ENCODE measurements around the gene NFIL3.

NFIL3 gene

DNA sequence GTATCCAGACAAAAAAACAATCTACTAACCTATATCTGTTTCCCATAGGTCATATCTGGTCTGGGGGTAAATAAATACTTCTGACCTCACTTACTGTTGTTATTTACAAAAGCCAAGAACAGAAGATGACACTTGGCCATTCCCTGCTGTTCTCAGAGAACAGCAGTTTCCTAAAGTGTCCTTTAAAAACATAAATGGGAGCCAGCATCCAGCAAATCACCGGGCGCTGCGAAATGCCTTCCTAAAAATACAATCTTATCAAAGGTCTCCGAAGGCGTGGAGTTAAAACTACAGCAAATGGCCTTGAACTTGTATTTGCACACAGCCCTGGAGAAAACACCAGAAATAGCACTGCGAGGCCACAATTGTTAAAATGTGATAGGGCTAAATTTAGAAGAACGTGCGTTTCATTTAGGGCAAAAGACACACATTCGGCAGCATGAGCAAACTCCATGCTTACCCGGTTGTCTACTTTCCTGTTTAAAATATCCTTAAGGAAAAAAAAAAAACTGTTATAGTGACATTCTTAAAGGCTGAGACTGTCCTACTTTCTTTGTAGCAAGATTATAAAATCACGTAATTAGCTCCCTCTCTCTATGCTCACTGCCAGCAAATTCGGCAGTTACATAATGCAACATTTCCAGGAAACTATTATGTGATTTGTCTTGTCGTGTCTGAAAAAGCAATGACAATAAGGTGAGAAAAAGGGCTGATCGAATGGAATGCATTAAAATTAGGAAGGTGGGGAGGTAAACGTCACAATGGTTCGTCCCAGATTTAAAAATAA, 1.5 kb downstream of the NFIL3 start:
- DNase-seq, result no peak

DNA sequence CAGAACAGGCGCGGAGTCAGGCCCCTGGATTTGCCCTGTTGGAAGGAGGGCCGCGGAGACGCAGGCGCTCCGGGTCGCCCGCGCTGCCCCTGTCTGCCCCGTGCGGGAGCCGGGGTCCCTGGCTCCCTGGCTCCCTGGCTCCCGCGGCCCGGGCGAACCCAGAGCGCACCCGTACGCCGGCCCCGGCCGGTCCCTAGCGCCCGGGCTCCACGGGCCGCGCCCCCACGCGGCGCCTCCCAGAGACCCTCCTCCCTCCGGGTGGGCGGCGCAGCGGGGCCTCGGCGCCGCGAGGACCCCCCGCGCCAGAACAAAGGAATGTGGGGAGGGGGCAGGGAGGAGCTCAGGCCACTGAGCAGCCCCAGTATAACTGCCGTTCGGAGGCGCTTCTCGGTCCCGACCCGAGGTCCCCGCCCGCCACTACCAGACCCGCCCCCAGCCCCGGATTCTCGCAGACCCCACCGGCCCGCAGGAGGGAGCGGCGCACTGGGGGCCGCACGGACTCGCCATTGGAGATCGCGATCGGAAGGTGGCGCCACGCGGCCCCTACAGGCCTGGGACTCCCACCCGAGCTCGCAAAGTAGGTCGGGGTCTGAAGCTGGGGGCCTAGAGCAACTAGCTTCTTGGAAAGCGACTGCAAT, 2.4 kb downstream of the NFIL3 start:
- DNase-seq, result no peak

DNA sequence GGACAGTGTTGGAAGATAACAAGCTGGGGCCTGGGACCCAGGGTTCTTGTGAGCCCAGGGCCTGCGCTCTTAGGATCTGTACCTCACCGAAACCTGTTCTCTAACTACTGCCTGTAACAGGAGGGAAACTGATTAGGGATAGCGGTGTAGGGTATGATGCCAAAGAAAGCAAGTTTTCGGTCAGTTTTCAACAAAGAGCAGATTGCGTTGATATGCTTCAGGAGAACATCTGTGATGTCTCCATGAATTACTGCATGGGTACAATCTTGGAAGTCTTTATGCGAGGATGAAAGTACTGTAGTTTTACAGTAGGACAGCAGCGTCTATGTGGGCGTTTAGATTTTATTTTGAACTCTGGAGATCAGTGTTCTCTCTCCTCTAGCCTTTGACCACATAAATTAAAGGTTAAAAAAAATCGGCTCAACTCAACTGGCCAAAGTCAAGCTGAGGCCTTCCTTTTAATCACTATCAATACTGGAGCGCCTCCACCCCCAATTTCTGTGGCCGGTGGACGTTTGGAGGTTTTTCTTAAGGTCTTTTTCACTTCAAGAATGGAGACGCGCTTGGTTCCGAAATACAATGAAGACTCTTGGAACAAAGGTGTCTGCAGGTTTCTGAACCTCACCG, 3.0 kb downstream of the NFIL3 start:
- no peak for DNase-seq

DNA sequence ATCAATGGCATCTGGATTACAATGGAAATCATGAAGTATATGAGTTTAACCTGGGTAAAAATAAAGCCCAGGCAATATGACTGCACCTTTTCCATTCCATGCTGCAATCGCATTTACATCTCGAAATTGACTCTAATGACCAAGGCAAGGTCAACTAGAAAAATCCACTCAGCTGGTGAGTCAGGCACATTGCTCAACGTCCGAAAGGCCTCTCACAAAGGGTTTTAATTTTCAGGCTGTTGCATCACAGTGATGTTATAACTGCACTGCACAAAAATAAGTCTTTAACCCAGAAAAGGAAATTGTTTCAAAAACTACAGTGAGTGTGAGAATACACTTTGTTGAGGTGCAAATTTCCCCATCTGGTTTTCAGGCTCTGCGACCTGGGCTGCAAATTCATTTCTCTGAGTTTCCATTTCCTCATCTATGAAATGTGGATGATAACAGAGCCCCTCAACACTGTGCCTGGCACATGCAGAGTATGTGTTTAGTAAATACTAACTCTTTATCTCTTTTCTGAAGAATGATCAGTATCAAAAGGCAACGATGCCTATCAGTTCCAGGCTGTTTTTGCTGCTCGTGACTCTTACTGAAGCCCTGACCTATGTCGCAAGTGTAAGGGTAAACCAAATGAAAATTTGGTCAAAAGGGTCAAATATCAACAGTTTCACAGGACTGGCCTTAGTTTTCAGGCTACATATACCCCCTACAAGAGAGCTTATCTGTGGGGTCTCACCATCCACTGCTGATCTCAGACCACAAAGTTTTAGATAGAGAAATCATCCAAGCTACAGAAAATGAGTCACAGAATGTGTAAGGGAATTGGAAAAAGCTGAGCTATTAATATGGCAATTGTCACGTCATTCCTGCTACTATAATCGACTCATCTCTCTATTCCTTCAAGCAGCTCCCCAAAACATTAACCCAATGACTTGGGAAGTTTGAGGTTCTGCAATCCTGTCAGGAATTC, 4.1 kb downstream of the NFIL3 start:
- DNase-seq, result no peak

DNA sequence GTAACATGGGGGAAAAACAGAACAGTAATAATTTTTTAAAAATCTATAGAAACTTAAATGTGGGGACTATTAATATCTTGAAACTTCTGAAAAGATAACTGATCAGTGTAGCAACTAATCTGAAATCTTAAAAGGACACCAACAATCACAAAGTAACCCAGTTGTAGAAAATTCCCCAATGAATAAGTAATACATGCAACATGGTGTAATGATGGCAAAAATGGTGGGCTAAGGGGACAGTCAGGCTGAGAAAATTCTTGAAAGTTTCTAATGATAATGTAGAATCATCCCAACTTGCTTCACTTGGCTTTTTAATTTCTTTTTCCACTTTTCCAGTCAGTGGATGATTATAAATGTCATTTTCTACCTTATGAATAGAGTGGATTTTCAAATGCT, 5.4 kb downstream of the NFIL3 start:
- no peak for DNase-seq

DNA sequence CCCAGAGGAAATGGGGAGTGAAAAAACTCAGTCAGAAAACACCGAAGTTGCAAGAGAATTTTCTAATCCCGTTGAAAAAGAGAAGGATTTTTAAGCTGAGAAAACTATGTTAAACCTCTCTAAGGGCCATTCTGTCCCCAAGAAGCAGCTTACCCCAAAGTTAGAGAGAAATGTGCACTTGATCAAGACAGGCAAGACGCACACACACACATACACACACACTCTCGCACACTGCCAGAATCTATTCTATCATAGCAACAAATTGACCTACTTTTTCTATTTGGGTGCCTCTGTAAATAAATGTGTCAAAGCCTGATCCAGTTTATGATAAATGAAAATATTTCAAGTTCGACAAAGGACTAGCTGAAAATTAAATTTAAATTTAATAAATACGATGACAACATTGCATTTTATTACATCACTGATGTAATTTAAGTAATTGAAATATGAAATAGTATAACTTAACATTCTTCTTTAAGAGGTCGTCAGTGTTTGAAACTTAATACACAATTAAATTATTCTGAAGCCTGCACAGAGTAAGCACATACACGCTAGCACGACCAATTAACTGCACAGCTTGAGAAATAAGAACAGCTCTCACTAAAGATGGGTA, 5.9 kb downstream of the NFIL3 start:
- no peak for DNase-seq

DNA sequence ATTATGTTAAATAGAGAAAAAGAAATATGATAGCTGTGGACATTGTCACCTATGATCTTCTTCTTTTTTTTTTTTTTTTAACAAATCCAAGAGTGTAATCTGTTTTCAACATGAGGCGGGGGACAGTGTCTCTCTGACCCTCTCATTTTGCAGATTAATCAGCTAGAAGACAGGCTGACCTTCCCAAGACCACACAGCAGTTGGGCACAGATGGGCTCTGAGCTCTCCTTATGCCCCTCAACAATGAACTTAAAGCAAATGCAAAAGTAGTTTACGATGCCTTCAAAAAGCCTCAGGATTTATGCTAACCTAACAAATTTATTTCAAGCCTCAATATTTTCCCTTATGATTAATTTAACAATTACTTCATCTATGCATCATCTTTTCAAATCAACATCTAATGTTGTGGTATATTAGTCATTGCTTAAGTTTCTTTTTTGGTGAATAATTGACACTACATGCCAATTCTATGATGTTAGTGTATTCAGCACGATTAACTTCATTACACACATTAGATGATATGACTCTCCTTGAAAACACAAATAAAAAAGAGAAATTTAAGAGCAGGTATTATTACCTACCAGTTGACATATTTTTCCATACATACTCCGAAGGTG, 7.4 kb downstream of the NFIL3 start:
- DNase-seq, result no peak

DNA sequence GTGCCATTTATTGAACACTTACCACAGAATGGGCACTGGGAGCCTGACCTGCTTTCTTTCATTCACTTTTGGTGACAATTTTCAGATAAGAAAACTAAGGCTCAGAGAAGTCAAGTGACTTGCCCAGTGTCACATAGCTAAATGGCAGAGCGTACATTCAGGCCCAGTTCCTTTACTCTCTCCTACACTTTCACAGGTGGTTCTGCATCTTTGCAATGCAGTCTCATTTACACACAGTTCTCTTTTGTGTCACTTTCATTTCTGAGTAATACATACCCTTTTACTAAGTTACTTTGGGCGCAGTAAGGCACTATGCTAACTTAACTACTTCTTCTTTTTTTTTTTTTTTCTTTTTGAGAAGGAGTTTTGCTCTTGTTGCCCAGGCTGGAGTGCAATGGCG, 8.3 kb downstream of the NFIL3 start:
- no peak for DNase-seq

DNA sequence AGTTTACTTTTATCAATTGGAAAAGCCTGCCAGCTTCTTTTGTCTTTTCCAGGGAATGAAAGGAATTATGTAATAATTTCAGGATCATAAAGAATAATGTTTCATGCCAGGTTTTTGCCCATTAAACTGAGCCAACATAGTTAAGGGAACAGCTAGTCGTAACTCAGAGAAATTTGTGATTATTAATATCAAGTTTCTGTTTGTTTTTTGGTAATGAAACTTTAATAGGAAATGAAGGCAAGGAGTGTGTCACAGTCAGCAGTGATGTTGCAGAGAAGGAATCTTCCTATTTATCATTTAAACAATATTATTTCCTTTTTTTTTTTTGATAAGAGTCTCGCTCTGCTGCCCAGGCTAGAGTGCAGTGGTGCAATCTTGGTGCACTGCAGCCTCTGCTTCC, 10.7 kb downstream of the NFIL3 start:
- DNase-seq, result no peak

DNA sequence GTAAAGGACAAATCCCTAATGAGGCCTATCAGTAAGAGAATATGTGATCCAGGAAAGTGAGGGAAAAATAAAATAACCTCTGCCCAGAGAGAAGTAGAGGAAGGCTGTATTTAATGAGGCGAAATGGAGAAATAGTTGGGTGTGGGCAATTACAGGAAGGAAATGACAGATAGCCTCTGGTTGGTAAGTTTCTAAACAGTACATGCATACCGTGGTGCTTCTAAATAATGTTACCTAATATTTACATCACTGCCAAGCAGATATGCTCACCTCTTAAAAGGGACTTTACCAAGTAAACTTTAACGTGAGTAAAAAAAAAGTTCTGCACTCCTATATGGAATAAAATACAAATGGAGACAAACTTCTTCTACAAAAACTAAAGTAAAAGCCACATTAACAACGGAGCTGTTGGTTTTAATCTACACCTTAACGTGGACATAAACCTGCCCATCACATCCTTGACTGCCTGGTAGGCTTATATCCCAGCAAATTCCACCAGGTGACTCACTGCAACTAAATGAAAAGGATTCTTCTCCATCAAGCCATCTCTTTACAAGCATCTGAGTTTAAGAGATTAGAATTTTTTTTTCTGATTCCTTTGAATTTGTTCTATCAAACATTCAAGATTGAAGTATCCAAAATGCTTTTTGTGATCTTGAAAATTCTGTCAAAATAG, 12.4 kb downstream of the NFIL3 start:
- DNase-seq, result no peak

DNA sequence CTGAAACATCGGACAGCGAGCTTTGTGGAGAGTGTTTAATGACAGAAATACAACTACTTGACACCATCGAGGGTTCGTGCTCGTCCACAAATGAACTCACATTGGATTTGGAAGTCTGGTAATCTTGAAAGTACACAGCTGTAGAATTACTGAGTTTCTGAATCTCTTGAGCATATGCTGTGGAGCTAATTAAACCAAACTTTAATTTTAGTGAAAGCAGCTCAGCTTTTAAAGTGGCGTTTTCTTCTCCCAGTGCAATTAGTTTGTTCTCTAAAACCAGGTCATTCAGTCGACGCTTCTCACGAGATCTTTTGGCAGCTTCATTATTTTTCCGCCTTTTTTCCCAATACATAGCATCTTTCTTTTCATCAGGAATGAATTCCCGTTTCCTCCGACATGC, 13.5 kb downstream of the NFIL3 start:
- no peak for DNase-seq

DNA sequence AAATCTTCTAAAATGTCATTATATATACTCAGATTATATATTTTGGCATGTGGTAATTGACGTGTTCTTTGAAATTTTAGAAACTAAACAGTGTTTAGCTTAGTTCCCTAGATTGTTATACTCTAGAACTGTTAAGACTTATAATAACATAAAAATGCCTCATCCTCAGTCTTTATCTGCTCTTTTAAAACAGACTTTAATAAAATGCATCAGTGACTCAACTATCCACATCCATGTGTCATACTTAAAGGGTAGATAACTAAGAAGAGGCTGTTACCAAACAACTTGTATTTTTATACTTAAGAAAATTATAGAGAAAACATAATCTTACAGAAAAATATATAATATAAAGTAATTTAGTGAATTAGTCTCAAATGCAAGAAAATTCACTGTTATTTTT, 15.2 kb downstream of the NFIL3 start:
- no peak for DNase-seq

DNA sequence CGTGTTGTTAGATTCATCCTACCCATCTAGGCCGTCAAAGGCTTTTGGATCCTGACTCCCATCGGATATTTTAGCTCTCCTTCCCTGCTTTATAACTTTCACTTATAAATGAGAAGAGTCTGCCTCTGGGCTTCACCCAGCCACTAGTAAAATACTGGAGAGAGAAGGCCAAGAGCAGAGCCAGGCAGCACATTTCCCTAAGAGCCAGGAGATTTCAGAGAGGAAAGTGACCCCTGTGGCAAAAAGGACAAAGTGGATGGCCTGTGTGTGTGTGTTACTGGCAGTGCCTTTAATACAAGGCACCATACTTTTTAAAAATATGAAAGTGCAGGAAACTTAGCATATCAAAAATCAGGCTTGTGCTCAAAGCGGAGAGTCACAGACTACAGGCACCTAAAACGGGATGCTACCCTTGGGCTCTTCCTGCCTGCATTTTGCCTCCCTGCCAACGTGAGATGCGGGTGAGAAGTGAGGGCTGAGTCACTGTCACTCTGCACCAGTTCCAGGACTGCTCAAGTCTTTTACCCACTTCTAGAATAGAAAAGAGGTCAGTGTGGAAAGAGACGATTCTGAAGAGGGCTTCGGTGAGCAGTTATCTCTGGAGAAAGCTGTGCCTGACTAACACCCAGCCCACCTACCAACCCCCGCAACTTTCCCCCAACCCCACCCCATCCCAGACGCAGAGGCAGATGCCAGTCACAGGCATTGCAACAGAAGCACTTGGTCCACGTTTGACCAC, 15.9 kb downstream of the NFIL3 start:
- no peak for DNase-seq

DNA sequence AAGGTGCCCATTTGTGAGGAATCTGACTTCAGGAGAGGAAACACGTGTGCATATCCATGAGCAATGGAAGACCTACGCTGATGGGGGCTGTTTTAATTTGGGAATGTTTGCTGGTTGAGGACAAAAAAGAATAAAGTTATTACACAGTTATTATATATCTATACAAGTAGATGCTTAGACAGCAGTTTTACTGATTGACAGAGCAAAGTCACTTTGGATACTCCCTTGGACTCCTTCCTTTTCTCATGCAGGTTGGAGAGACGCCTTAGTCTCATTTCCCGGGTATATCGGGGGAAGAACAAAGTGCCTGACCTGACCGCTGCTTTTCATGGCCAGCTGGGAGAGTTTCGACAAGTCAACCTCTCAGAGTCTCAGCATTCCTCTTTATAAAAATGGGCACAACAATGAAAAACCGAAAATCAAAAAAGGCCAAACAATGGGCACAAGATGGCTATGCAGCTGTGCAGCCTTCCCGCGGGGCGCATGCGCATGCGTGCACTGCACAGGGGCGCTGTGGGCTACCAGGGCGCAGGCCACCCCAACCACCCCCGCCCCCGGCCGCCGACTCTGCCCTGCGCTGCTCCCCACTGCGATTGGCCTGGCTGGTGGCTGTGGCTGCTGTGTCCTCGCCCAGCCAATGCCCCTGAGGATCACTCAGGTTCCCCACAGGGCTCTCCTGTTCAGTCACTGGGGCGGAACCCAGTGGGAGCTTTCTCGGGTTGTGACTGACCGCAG, 18.1 kb downstream of the NFIL3 start:
- no peak for DNase-seq

DNA sequence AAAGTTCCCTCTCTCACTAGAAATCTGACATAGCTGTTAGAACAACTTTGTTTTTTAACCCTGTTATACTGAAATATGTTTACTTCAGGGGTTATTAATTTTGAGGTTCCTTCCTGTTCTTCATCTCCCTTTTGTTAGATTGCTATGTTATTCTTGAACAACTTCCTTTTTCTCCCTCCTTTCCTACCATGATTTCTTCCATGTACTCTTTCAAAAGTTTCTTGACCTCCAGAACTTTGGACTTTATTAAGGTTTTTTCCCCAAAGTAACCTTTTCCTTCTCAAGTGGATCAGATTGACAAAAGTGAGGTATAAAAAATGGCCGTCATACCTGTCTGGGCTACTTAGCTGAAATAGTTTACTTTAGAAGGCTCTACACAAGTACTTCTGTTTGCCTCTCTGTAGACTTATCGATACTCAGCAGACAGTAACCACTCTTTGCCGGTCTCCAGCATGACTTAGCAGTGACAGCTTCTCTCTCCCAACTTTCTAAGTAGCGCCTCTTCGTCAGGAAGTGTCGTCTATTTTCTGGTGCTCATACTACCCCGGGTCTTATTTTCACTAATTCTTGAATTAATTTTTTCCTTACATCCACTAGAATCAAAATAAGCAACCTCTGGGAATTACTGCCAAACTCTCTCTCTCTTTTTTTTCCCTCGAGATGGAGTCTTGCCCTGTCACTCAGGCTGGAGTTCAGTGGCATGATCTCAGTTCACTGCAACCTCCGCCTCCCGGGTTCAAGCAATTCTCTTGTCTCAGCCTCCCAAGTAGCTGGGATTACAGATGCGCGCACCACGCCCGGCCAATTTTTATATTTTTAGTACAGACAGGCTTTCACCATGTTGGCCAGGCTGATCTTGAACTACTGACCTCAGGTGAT, 19.7 kb downstream of the NFIL3 start:
- no peak for DNase-seq

DNA sequence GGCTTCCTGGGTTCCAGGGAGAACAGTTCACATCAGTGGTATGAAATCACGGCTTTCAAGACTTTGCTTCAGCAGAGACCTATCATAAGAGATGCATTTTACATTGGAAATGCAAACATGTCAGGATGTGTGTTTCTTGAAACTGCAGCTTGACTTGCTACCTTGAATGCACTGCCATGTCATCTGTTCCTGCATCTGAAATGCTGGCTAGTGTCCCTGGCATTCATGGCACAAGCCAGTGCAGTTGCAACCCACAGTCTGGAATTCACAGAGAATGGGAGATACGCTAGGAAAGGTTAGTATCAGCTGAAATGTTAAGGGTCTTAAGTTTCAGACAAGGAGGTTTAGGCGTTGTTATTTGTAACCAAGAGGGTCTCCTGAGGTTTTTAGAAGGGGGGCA, 24.7 kb downstream of the NFIL3 start:
- DNase-seq, result no peak

DNA sequence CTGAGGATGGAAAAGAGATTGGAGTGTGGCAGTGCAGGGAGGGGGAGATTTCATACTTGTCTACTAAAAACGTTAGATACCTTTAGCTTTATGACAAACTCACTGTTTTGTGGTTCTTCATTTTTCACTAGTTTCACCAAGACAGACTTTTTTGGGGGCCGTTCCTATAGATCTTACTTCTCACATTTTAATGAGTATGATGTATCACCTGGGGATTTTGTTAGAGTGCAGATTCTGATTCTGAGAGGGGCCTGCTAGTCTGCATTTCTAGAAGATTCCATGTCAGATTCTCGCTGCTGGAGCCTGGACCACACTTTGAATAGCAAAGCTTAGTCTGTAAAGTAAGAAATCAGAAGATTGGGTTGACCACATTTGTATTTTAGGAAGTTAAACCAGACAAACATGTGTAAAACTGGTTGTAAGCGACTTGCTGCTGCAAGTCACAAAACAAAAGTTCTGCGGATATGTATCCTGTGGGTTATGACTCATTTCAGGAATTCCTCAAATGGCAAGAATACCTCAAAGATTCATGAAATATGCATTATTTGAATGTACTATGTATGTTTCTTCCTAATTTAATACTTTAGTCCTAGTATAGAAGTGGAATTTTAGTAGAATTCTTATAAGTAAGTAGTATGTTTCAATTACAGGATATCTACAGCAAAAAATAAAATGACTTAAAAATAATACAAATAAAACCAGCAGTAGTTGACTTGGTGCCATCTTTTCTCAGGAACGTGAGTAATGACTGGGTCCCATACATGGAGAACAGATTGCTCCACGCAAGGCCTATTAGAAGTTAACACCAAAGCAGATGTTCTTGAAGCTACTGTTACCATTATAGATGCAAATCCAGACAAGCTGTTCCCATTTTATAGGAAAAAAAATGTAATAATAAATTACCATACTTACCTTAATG, 27.8 kb downstream of the NFIL3 start:
- no peak for DNase-seq

DNA sequence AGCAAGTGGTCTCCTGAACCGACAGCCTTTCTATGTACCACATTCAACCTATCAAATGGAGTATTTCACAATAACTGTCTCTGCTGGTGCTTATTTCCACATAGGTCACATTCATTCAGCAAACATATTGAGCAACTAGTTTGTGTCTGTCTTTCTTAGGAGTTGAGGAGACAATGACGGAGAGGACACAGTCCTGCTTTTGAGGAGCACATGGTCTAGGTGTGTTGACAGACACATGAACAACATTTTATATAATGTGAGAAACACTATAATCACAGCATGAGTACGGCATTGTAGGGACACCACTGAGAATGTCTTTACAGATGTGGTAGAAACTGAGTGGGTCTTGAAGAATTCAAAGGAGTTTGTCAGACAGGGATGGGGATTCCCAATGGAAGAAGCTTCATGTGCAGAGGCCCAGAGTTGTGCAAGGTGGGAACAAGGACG, 28.5 kb downstream of the NFIL3 start:
- no peak for DNase-seq
